Measurements from ENCODE around the gene U2SURP.
"Not testable (repeated sequence)": the region's sequence is repeated elsewhere in the genome, so short reads cannot be mapped to it uniquely, and the experiment has no call there.

U2SURP gene

GRCh38 chr3:142976621-142977398 is 24.6 kb upstream of the U2SURP start:
- DNase-seq, result no peak

DNA sequence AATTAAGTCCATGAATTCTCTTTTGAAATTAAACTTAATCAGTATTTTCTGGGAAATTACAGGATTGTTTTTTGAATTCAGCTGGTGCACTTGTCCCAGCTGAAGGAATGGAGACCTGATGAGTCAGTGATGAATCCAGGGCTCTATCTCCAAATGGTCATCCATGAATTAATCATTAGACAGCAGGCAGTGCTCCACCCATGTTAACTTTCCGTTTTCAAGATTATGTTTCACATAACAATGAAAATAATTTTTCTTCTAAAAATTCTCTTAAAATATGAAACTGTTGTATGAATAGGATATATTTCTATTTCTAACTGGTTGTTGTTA is 24.0 kb upstream of the U2SURP start:
- no peak for DNase-seq

DNA sequence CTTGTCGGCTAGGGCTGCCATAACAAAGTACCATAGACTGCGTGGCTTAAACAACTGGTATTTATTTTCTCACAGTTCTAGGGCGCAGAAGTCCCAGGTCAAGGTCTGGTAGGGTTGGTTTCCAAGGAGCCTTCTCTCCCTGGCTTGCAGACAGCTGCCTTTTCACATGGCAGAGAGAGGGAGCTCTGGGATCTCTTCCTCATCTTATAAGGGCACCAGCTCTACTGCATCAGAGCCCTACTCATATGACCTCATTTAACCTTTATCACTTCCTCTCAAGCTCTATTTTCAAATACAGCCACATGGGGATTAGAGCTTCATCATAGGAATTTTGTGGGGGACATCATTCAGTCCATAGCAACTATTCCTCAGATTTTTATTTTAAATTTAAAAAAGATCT is 20.3 kb upstream of the U2SURP start:
- no peak for DNase-seq

GRCh38 chr3:142982038-142982773 is 19.2 kb upstream of the U2SURP start:
- no peak for DNase-seq

DNA sequence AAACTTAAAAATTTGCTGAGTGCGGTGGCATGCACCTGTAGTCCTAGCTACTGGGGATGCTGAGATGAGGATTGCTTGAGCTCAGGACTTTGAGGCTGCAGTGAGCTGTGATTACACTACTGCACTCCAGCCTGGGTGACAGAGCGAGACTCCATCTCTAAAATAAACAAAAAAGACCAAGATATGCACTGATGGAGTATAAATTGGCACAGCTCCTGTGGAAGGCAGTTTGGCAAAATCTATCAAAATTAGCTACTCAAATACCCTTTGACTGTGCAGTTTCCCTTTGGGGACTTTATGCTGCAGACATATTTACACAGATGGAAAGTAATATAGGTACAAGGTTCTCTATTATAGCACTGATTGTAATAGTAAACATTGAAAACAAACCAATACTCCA is 18.1 kb upstream of the U2SURP start:
- DNase-seq, result no peak

GRCh38 chr3:142984255-142984654 is 17.1 kb upstream of the U2SURP start:
- no peak for DNase-seq

GRCh38 chr3:142987080-142987700 is 14.2 kb upstream of the U2SURP start:
- no peak for DNase-seq

DNA sequence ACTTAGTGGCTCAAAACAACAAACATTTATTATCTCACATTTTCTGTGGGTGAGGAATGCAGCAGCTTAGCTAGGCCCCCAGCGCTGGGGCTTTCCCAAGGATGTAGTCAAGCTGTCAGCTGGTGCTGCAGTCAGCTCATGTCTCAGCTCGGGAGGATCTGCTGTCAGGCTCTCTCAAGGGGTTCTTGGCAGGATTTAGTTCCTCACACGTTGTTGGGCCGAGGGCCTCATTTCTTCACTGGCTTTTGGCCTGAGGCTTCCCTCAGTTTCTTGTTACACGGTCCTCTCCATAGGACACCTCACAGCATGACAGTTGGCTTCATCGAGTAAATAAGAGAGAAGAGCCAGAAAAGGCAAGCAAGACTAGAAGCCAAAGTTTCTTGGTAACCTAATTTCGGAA is 13.7 kb upstream of the U2SURP start:
- DNase-seq, result no peak

DNA sequence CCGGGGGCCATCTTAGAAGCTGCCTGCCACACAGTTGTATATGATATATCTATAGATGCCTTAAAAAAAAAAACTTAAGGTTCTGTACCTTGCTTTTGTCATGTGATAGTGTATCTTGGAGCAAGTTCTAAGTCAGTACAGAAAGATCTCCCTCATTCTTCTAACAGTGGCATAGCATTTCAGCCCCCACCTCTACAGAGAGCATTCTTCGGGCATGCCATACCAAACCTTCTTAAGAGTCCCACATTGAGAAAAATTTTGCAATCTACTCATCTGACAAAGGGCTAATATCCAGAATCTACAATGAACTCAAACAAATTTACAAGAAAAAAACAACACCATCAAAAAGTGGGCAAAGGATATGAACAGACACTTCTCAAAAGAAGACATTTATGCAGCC is 13.1 kb upstream of the U2SURP start:
- not testable (repeated sequence) for DNase-seq

GRCh38 chr3:142988826-142989225 is 12.5 kb upstream of the U2SURP start:
- DNase-seq, result not testable (repeated sequence)

DNA sequence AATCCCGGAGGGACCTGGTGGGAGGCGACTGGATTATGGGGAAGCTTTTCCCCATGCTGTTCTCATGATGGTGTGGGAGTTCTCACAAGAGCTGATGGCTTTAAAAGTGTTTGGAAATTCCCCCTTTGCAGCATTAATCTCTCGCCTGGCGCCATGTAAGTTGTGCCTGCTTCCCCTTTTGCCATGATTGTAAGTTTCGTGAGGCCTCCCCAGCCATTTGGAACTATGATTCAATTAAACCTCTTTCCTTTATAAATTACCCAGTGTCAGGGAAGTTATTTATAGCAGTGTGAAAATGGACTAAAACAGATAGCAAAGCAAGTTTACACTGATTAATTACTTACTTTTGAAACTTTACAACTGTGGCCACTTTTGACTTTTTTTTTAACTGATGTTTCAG is 10.6 kb upstream of the U2SURP start:
- no peak for DNase-seq

GRCh38 chr3:142992323-142992722 is 9.0 kb upstream of the U2SURP start:
- DNase-seq, result no peak

GRCh38 chr3:142993958-142994442 is 7.4 kb upstream of the U2SURP start:
- peak; percentile 65 to 68 for DNase-seq

DNA sequence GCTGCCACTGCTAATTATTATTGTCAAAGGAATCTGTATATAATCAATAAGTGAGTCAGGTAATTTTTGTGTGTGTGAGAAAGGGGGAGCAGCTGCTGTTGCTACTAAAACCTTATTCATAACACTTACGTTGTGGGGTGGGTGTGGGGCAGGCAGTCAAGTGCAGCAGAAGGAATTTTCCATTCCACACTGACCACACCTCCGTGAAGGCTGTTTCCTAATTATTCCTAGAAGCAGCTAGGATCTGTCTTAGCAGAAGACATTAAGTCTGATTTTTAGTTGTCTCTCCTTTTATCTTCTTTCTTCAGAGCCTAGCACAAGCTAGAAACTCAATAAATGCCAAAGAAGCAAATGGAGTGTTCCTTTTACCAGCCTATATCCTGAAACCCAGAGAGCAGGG is 4.0 kb upstream of the U2SURP start:
- no peak for DNase-seq

DNA sequence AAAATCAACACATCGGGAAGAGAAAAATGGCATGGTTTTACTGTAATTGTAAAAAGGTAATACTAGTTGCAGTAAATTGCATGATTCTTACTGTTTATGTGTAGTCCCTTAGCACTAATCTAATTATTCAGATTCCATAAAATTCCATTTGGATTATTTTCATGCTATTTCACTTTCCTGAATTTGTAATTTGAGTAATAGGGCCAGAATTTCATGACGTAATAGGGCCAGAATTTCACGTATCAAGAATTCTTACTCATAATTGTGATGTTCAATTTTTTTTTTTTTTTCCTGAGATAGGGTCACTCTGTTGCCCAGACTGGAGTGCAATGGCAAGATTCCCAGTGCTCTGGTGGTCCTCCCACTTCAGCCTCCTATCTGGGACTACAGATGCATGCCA is 2.9 kb upstream of the U2SURP start:
- DNase-seq, result no peak

- no peak for DNase-seq
Measured at GRCh38 chr3:142999881-143000280, 1.5 kb upstream of the U2SURP start.

DNA sequence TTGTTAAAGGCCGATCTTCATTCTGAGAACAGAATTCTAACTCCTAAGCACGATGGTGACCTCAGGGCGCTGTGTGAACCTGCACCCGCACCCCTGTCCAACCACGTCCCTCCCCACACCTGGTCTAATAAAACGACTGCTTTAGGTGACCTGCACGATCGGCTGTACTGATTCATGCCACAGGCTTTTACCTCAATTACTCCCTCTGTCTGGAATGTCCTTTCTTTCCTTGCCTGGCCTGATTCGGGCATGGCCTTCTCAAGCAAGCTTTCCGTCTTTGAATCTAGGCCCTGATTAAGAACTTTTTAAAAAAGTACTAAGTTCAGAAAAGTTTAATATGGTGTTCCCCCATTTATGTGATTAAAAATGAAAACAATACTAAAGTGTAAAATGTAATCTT is 842 bp upstream of the U2SURP start:
- DNase-seq, result no peak

- peak in 1 of 2 donors; percentile 55 for DNase-seq
Measured at GRCh38 chr3:143001034-143001368, 369 bp upstream of the U2SURP start.

DNA sequence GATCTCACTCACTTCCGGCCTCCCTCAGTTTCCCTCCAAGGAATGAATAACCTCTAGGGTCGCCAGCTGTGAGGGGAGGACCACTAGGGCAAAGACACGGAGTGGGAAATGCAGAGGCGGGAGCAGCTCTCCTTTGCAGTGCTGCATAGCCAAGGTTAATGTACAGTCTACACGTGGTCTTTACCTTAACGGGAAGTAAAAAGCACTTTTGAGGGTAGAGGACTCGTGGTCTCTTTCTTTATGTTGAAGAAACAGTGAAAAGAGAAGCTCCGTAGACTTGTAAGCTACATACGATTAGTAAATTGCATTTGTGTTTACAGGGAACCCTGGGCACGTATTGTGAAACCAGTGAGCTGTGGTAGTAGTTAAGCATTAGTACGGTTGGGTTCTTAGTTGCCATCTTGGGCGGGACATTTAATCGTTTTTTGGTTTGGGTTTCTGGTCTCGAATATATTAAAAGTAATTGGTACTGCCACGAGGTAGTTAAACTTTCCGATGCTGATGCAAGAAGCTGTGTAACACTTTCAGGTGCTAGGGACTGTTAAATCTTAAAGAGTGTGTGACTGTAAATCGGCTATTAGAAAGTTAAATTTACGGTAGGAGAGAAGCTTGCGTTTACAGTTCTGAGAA is 828 bp downstream of the U2SURP start:
- DNase-seq, result peak in 1 of 2 donors; percentile 26

DNA sequence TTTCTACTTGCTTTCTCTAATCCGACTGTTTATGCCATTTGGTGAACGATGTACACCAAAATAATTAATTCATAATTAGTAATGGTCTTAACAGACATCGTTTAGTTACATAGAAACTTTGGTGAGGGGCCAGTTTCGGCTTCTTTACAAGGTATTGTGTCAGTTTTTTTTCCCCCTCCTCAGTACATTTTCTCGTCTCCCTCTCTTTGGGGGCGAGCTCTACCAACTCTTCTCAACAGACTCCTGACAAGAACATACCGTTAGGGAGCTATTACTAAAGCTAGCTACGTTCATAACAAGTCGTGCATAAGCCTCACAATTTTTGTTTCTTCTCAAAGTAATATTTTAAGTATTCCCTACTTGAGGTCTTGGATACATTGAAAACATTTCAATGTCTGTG is 1.4 kb downstream of the U2SURP start:
- no peak for DNase-seq

- DNase-seq, result no peak
Measured at GRCh38 chr3:143004823-143005222, 3.5 kb downstream of the U2SURP start.

DNA sequence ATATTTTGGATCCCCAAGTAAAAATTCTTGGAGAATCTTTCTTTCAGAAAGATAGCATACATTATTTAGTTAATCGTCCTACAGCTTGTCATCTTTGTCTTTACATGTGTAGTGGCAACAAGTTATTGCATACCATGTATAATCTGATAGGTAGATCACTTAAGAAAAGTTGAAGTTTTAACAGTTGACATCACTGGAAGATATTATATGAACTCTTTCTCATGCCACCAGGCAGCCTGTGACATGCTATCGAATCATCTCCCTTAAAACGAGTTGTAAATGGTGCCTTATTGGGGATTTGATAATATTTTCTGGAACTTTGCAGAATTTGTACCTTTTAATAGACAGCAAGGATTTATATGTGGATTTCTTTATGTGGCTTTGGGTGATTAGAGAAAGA is 8.7 kb downstream of the U2SURP start:
- DNase-seq, result no peak

GRCh38 chr3:143011705-143012104 is 10.3 kb downstream of the U2SURP start:
- DNase-seq, result no peak

DNA sequence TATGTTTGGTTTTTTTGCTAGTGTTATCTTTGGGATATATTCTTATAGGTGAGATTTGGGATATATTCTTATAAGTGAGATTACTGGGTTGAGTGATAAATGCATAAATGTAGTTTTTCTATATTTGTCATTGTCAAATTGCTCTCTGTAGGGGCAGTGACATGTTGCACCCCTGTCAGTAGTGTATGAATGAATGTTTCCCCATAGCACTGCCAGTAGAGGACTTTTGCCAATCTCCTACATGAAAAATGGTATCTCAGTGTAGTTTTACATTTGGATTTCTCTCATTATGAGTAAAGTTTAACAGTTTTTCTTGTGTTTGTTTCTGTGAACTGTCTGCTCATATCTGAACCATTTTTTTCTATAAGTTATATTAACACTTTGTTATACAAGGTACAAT is 13.6 kb downstream of the U2SURP start:
- DNase-seq, result no peak
